ENCODE measurements around the gene RPS15. TPM values are rescaled to one million over a fixed set of nuclear protein-coding genes. Genes with fewer than 3 reads are reported as not detected.
"Not testable (repeated sequence)": the region's sequence is repeated elsewhere in the genome, so short reads cannot be mapped to it uniquely, and the experiment has no call there.

RPS15 gene
- total RNA-seq, 3 donors from 2014 or later (not counting 1 experiment from before 2014, with no cell fraction given), result 731 to 872 (median 837) TPM

DNA sequence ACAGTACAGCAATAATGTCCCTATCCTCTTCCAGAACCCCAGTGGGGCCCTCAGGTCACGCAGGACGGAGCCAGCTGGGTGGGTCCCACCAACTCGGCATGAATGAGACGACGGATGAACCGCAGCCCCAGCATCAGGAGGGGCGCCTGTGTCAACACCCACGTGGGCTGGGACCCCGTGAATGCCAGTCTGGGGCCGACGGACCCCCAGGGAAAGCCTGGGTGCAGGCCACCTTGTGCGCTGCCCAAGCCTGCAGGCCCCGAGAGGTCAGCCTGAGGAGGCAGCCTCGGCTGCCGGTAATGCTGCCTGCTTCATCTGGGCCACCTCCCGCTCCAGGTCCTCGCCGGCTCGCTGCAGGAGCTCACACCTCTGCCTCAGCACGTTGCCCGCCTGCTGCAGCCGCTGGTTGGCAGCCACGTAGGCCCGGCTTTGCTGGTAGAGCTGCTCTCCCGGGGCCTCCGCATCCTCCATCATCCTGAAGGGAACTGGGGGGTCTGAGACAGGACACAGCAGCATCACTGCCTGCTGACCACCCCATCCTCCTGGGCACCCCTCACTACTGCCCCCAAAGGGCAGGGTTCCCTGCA, 36.7 kb downstream of the RPS15 start:
- Mint-ChIP-seq H3K36me3 (no peaks in the 10 kb centered on the region), H3K4me3 (peak overlapping the region; percentile 9), H3K9me3 (no peaks in the 10 kb centered on the region), H3K4me1 (peaks cover 9 to 36% of the 10 kb centered on the region in 2 donors), H3K27me3 (ENCODE audit: low read depth in 2 of 2) (peaks cover 0 to 5% of the 10 kb centered on the region in 2 donors), H3K27ac (no peak overlapping the region)
- no peak for DNase-seq
- no peaks in the 10 kb centered on the region for H3K9me3 ChIP-seq (ENCODE audit: control insufficient read depth, insufficient read depth, low read length)
- H3K27me3 ChIP-seq (ENCODE audit: control insufficient read depth, insufficient read depth, low read length), result peaks cover 17% of the 10 kb centered on the region
- TF ChIP-seq, protein P1, sequence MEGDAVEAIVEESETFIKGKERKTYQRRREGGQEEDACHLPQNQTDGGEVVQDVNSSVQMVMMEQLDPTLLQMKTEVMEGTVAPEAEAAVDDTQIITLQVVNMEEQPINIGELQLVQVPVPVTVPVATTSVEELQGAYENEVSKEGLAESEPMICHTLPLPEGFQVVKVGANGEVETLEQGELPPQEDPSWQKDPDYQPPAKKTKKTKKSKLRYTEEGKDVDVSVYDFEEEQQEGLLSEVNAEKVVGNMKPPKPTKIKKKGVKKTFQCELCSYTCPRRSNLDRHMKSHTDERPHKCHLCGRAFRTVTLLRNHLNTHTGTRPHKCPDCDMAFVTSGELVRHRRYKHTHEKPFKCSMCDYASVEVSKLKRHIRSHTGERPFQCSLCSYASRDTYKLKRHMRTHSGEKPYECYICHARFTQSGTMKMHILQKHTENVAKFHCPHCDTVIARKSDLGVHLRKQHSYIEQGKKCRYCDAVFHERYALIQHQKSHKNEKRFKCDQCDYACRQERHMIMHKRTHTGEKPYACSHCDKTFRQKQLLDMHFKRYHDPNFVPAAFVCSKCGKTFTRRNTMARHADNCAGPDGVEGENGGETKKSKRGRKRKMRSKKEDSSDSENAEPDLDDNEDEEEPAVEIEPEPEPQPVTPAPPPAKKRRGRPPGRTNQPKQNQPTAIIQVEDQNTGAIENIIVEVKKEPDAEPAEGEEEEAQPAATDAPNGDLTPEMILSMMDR (IDR thresholded peaks at IDR 0.05), result no peak
- H3K4me1 ChIP-seq (ENCODE audit: control insufficient read depth, insufficient read depth, low read length), result peaks cover 55% of the 10 kb centered on the region
- no peak overlapping the region for H3K4me3 ChIP-seq (ENCODE audit: low read length)
- intact Hi-C loops (cut with micrococcal nuclease), result no loop called here
- H3K36me3 ChIP-seq (ENCODE audit: control insufficient read depth, insufficient read depth, low read length), result peaks cover 2% of the 10 kb centered on the region
- 95% methylated on average over 26 of the region's 26 CpGs for WGBS (ENCODE audit: insufficient coverage)
- ATAC-seq, result no peak
- H3K27ac ChIP-seq (ENCODE audit: low read length), result no peak overlapping the region

DNA sequence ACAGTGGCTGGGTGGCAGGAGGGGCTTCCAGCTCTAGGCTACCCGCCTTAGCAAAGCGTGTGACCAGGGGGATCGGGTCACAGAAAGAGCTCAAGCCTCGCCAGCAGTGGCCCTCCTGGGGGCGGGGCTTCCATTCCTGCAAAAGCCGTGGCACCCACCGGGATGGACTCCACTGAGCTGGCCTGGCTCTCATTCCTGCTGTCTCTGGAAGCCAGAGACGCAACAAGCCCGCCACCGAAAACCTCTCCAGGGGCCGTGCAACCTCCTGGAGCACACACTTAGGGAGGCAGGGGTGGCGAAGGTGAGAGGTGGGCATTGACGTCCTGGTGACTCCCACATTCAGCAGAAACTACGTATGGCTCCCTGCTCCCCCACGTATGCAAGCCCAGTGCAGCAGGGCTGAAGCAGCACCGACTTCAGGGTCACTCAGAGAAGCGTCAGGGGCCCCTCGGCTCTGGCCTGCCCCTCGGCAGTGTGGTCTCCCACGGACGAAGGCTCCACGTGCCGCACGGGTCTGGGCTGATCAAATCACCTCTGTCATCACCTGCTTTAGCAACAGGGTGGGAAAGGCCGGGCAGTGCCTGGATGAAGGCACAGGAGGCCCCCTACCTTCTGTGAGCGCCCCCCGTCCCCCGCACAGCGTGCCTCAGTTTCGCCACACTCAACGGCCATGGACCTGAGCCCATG, 37.7 kb downstream of the RPS15 start:
- peaks cover 46% of the 10 kb centered on the region for H3K4me1 ChIP-seq (ENCODE audit: control insufficient read depth, insufficient read depth, low read length)
- H3K4me1 Mint-ChIP-seq, result peaks cover 9 to 37% of the 10 kb centered on the region in 2 donors

DNA sequence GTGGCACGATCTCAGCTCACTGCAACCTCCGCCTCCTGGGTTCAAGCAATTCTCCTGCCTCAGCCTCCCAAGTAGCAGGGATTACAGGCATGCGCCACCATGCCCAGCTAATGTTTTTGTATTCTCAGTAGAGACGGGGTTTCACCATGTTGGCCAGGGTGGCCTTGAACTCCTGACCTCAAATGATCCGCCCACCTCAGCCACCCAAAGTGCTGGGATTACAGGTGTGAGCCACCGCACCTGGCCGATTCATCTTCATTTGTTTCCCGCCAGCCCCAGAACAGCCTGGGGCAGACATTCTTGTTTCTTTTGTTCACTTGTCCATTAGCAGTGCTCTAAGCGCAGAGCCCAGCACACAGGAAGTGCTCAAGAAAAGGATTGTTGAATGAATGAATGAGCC, 38.9 kb downstream of the RPS15 start:
- H3K4me3 ChIP-seq (ENCODE audit: low read length); H3K27ac Mint-ChIP-seq; H3K9me3 ChIP-seq (ENCODE audit: control insufficient read depth, insufficient read depth, low read length); ATAC-seq; H3K4me3 Mint-ChIP-seq; DNase-seq; H3K27me3 Mint-ChIP-seq (ENCODE audit: low read depth in 2 of 2); H3K36me3 Mint-ChIP-seq; H3K36me3 ChIP-seq (ENCODE audit: control insufficient read depth, insufficient read depth, low read length); H3K27ac ChIP-seq (ENCODE audit: low read length); intact Hi-C loops (cut with micrococcal nuclease); H3K9me3 Mint-ChIP-seq; H3K27me3 ChIP-seq (ENCODE audit: control insufficient read depth, insufficient read depth, low read length): not testable (repeated sequence)
- H3K4me1 ChIP-seq (ENCODE audit: control insufficient read depth, insufficient read depth, low read length), result peaks cover 35% of the 10 kb centered on the region
- WGBS (ENCODE audit: insufficient coverage), result 97% methylated on average over 9 of the region's 9 CpGs
- H3K4me1 Mint-ChIP-seq, result peaks cover 9 to 32% of the 10 kb centered on the region in 2 donors

More for the DNA sequence above, 37.7 kb downstream of the RPS15 start:
- H3K36me3 ChIP-seq (ENCODE audit: control insufficient read depth, insufficient read depth, low read length), result peaks cover 2% of the 10 kb centered on the region
- no peaks in the 10 kb centered on the region for H3K9me3 ChIP-seq (ENCODE audit: control insufficient read depth, insufficient read depth, low read length)
- H3K27ac ChIP-seq (ENCODE audit: low read length), result no peak overlapping the region
- TF ChIP-seq, protein P1 (IDR thresholded peaks at IDR 0.05), result no peak
- WGBS (ENCODE audit: insufficient coverage), result 96% methylated on average over 31 of the region's 31 CpGs
- ATAC-seq (no peak), DNase-seq (no peak)
- Mint-ChIP-seq H3K4me3 (no peak overlapping the region), H3K27me3 (ENCODE audit: low read depth in 2 of 2) (peaks cover 0 to 2% of the 10 kb centered on the region in 2 donors), H3K27ac (no peak overlapping the region), H3K36me3 (no peaks in the 10 kb centered on the region), H3K9me3 (no peaks in the 10 kb centered on the region)
- no peak overlapping the region for H3K4me3 ChIP-seq (ENCODE audit: low read length)
- peaks cover 12% of the 10 kb centered on the region for H3K27me3 ChIP-seq (ENCODE audit: control insufficient read depth, insufficient read depth, low read length)
- intact Hi-C loops (cut with micrococcal nuclease), result no loop called here

DNA sequence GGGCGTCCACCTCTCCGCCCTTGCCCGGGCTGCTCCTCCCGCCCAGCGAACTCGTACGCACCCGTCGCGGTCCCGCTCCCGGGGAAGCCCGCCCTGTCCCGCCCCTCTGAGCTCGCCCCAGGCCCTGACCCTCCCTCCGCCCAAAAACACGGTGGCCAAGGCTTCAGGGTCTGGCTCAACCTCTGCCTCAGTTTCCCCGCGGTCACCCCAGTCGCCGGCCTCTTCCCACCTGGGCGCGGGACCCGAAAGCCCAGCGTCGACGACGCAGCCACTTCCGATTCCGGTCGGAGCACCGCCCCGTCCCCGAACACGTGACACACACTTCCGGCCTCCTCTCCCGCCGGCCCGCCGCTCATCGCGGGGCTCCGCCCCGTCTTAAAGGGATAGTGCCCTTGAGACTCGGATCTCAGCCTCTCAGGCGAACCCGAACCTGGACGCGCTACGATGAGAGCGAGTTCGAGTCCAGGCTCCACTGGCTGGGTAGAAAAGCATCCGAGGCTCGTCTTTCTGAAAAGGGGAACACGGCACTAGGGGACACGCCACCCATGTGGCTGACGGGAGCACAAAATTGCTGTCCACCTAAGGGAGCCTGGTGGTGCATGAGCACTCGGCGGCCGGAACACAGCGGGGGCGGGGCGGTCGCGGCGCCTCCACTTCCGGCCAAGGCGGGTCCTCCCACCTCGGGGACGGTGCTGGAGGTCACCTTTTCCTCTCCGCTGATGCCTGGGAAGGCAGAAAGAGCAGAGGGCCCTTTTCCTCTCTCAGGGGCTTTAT, 40.9 kb downstream of the RPS15 start, which contains the start of gene C19orf25:
C19orf25 (minus strand) TSS at position 282 of the 774 bp plus-strand sequence. CDS start 312 bp downstream, outside the sequence.
- Mint-ChIP-seq H3K4me3 (peak within 1 kb of the TSS; percentile 98), H3K9me3 (no peaks in the 10 kb centered on the region), H3K27ac (peak within 1 kb of the TSS; percentile 92 to 97), H3K27me3 (ENCODE audit: low read depth in 2 of 2) (no peaks in the 10 kb centered on the region), H3K4me1 (peaks cover 9 to 25% of the 10 kb centered on the region in 2 donors), H3K36me3 (no peaks in the 10 kb centered on the region)
- Histone ChIP-seq H3K27me3 (ENCODE audit: control insufficient read depth, insufficient read depth, low read length) (no peaks in the 10 kb centered on the region), H3K9me3 (ENCODE audit: control insufficient read depth, insufficient read depth, low read length) (no peaks in the 10 kb centered on the region), H3K4me3 (ENCODE audit: low read length) (peak within 1 kb of the TSS; percentile 86), H3K36me3 (ENCODE audit: control insufficient read depth, insufficient read depth, low read length) (peaks cover 2% of the 10 kb centered on the region), H3K27ac (ENCODE audit: low read length) (peak within 1 kb of the TSS; percentile 85), H3K4me1 (ENCODE audit: control insufficient read depth, insufficient read depth, low read length) (peaks cover 25% of the 10 kb centered on the region)
- intact Hi-C loops (cut with micrococcal nuclease), result loop anchor here (1.0 kb wide), 1 partner anchor 11 kb away; the partner anchor contains the start of gene PCSK4
- ATAC-seq (peak; percentile 95 to 97 (median 97)), DNase-seq (peak; percentile 89 to 94)
- TF ChIP-seq, protein P1 (IDR thresholded peaks at IDR 0.05), result no peak
- WGBS (ENCODE audit: insufficient coverage), result under 1% methylated on average over 71 of the region's 71 CpGs
